ENCODE measurements around the gene ATP8A2. TPM values are rescaled to one million over a fixed set of nuclear protein-coding genes. Genes with fewer than 3 reads are reported as not detected.

ATP8A2 gene
- total RNA-seq, 2 experiments from 2014 or later = 1.6 to 1.7 TPM

DNA sequence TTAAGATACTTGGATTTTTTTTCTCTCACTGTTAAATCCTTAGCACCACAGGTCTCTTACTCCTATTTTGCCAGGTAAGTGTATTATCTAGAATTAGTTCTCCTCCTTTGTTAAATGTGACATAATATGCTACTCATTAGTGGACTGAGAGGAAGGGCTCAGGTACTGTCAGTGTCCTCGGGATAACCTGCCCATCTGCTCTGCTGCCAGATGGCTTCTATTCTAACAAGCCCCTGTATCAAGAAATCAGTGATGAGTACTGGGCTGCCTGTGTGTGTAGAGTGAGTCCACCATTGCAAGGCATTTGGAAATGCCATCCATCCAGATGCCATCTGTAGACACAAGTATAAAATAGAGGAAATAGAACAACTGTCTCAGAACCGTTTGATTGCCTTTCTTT lies 209.6 kb downstream of the ATP8A2 start:
- Mint-ChIP-seq H3K27ac (no peak overlapping the region), H3K4me1 (no peaks in the 10 kb centered on the region), H3K36me3 (no peaks in the 10 kb centered on the region), H3K9me3 (no peaks in the 10 kb centered on the region), H3K27me3 (peaks cover 15% of the 10 kb centered on the region), H3K4me3 (no peak overlapping the region)
- DNase-seq = no peak

GRCh38 chr13:25584087-25584486 lies 212.3 kb downstream of the ATP8A2 start:
- H3K4me1 Mint-ChIP-seq = no peaks in the 10 kb centered on the region
- H3K4me3 Mint-ChIP-seq = no peak overlapping the region
- no peaks in the 10 kb centered on the region for H3K36me3 Mint-ChIP-seq
- no peak overlapping the region for H3K27ac Mint-ChIP-seq
- DNase-seq = no peak
- H3K9me3 Mint-ChIP-seq = no peaks in the 10 kb centered on the region
- peaks cover 21% of the 10 kb centered on the region for H3K27me3 Mint-ChIP-seq

GRCh38 chr13:25585000-25585399 lies 213.2 kb downstream of the ATP8A2 start:
- Mint-ChIP-seq H3K4me1 (no peaks in the 10 kb centered on the region), H3K4me3 (no peak overlapping the region), H3K27me3 (peaks cover 20% of the 10 kb centered on the region), H3K9me3 (no peaks in the 10 kb centered on the region), H3K27ac (no peak overlapping the region), H3K36me3 (no peaks in the 10 kb centered on the region)
- DNase-seq = no peak

DNA sequence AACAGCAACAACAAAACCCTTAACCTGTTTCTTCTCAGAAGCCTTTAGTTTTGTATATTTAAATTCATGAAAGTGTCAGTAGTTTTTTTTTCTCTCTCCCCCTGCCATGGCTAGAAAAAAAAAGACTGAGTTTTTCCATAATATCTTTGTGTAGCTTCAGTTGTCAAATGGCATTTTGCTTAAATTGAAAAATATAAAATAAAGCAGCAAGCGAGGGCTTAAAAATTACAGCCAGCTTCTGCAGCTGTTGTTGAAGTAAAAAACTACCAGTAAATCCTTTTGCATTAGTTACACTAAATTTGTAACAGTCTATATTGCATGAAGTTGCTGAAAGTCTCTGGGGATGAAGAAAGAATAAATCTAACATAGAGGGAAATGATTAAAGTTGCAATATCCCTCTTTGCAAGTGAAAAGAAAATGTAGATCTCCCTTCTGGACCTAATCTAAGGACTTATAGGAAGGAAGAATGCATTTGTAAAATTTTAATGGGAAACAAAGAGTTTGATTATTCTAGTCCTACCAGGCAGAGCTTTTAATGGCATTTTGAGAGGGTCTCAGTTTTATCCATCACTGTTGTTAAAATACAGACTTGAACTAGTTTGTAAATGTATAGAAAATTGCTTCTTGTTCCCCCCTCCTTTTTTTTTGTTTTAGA lies 215.7 kb downstream of the ATP8A2 start:
- Mint-ChIP-seq H3K27ac (no peak overlapping the region), H3K4me1 (no peaks in the 10 kb centered on the region), H3K36me3 (no peaks in the 10 kb centered on the region), H3K9me3 (peaks cover 1% of the 10 kb centered on the region), H3K27me3 (peaks cover 20% of the 10 kb centered on the region), H3K4me3 (no peak overlapping the region)
- DNase-seq = no peak

GRCh38 chr13:25588336-25589060 lies 216.7 kb downstream of the ATP8A2 start:
- no peak for DNase-seq
- H3K36me3 Mint-ChIP-seq = no peaks in the 10 kb centered on the region
- H3K27ac Mint-ChIP-seq = no peak overlapping the region

GRCh38 chr13:25598421-25598820 lies 226.6 kb downstream of the ATP8A2 start:
- Mint-ChIP-seq H3K4me1 (no peaks in the 10 kb centered on the region), H3K4me3 (no peak overlapping the region), H3K27ac (no peak overlapping the region), H3K36me3 (no peaks in the 10 kb centered on the region), H3K27me3 (peaks cover 33% of the 10 kb centered on the region), H3K9me3 (no peaks in the 10 kb centered on the region)
- DNase-seq = no peak

More at GRCh38 chr13:25588336-25589060, 216.7 kb downstream of the ATP8A2 start:
- H3K4me1 Mint-ChIP-seq = no peaks in the 10 kb centered on the region
- H3K4me3 Mint-ChIP-seq = no peak overlapping the region
- peaks cover 1% of the 10 kb centered on the region for H3K9me3 Mint-ChIP-seq
- peaks cover 25% of the 10 kb centered on the region for H3K27me3 Mint-ChIP-seq

DNA sequence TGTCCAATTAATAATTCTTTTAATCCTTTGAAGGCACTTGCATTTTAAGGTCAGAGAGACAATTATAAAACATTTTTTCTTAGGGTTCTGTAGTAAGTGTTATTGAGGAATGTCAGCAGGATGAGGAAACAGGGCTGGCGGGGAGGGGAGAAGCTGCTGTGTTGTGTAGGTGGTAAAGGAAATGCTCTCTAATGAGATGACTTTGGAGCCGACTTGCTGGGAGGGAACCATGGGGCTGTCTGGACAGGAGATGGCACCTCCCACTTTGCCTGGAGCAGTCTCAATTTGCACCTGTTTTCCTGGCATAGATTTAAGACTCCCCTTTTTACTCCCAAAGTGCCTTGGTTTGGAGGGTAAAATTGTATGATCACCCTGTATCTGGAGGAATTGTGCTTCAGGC lies 230.4 kb downstream of the ATP8A2 start:
- Mint-ChIP-seq H3K4me3 (no peak overlapping the region), H3K36me3 (no peaks in the 10 kb centered on the region), H3K27ac (no peak overlapping the region), H3K9me3 (no peaks in the 10 kb centered on the region), H3K4me1 (no peaks in the 10 kb centered on the region), H3K27me3 (peaks cover 25% of the 10 kb centered on the region)
- no peak for DNase-seq

DNA sequence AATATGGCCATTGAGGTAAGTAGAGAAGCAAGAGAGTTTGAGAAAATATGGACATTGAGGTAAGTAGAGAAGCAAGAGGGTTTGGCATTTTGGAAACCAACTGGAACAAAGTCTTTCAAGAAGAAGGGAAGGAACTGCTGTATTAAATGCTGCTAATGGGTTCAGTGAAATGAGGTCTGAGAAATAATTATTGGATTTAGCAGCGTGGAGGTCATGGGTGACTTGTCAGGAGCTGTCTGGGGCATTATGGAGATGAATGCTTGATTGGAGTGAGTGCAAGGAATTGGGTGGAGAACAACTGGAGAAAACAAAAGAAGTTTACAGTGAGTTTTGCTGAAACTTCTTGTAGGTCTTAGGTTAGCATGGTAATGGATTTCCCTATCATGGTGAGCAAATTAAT lies 232.3 kb downstream of the ATP8A2 start:
- Mint-ChIP-seq H3K36me3 (no peaks in the 10 kb centered on the region), H3K27me3 (peaks cover 26% of the 10 kb centered on the region)

DNA sequence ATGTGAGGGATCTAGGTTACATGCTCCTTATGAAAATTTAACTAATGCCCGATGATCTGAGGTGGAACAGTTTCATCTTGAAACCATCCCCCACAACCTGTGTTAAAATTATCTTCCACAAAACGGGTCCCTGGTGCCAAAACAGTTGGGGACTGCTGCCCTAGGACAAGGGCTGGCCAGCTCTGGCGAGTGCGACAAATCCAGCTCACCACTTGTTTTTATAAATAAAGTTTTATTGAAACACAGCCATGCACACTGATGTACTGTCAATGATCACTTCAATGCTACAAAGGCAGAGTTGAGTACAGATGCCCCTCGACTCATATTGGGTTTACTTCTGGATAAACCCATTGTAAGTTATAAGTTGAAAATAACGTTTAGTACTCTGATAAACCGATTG lies 235.3 kb downstream of the ATP8A2 start:
- peaks cover 10% of the 10 kb centered on the region for H3K9me3 Mint-ChIP-seq
- no peak overlapping the region for H3K27ac Mint-ChIP-seq
- no peak overlapping the region for H3K4me3 Mint-ChIP-seq
- no peaks in the 10 kb centered on the region for H3K4me1 Mint-ChIP-seq
- H3K36me3 Mint-ChIP-seq = no peaks in the 10 kb centered on the region
- H3K27me3 Mint-ChIP-seq = peaks cover 41% of the 10 kb centered on the region
- no peak for DNase-seq

More for the DNA sequence above, 232.3 kb downstream of the ATP8A2 start:
- Mint-ChIP-seq H3K4me1 (no peaks in the 10 kb centered on the region), H3K9me3 (no peaks in the 10 kb centered on the region), H3K27ac (no peak overlapping the region), H3K4me3 (no peak overlapping the region)
- DNase-seq = no peak

GRCh38 chr13:25608181-25608580 lies 236.4 kb downstream of the ATP8A2 start:
- DNase-seq = no peak
- Mint-ChIP-seq H3K36me3 (no peaks in the 10 kb centered on the region), H3K27ac (no peak overlapping the region), H3K4me3 (no peak overlapping the region), H3K27me3 (peaks cover 30% of the 10 kb centered on the region), H3K4me1 (no peaks in the 10 kb centered on the region), H3K9me3 (peaks cover 10% of the 10 kb centered on the region)

GRCh38 chr13:25616674-25617073 lies 244.9 kb downstream of the ATP8A2 start:
- DNase-seq = no peak
- Mint-ChIP-seq H3K27me3 (peaks cover 39% of the 10 kb centered on the region), H3K36me3 (peaks cover 1% of the 10 kb centered on the region), H3K4me3 (no peak overlapping the region), H3K9me3 (no peaks in the 10 kb centered on the region), H3K4me1 (no peaks in the 10 kb centered on the region), H3K27ac (no peak overlapping the region)

- Mint-ChIP-seq H3K36me3 (no peaks in the 10 kb centered on the region), H3K4me3 (no peak overlapping the region), H3K4me1 (no peaks in the 10 kb centered on the region), H3K27ac (no peak overlapping the region), H3K9me3 (no peaks in the 10 kb centered on the region), H3K27me3 (peaks cover 28% of the 10 kb centered on the region)
- no peak for DNase-seq
Observed at GRCh38 chr13:25619897-25620296, 248.1 kb downstream of the ATP8A2 start.

DNA sequence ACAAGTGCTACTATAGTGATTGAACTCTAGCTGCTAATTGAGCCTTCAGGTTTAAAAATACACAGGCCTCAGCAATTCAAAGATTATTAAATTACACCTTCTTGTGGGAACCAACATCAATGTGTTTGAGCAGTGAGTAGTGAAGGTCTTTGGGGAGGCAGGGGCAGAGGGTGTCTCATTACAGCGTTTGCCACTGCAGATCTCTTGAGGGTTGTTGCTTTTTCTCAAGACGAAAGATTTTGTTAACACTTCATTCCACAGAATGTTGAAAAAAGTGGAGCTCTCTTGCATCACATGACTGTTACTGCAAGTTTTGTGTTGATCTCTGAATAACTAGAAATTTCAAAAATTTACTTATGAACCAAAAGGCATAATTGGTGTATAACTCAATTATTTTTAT lies 253.6 kb downstream of the ATP8A2 start:
- Mint-ChIP-seq H3K4me1 (no peaks in the 10 kb centered on the region), H3K9me3 (peaks cover 7% of the 10 kb centered on the region), H3K36me3 (no peaks in the 10 kb centered on the region), H3K27ac (no peak overlapping the region), H3K27me3 (peaks cover 3% of the 10 kb centered on the region), H3K4me3 (no peak overlapping the region)
- DNase-seq = no peak

DNA sequence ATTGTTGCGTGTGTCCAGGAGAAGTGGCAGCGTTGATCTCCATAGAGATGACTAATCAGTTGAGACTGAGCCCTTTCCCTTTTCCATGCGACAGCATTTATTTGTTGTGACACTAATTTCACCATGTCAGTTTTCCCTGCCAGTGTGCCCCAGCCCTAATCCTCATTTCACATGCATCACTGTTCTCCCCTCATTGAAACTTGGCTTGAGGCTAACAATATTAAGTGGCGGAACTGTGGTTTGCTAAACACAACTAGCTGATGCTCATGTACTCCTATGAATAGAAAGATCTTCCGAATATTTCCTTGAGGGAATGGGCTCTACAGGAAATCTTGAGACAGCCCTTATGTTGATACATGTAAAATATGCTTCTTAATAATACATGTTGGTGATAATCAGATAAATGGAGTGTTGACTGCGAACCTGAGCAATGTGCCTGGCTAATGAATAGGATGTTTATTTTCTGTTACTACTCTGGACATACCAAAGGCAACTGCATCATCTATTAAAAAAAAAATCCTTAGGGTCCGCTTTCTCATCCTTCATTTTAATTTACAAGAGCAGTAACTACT lies 258.6 kb downstream of the ATP8A2 start:
- H3K4me1 Mint-ChIP-seq = no peaks in the 10 kb centered on the region
- H3K4me3 Mint-ChIP-seq = no peak overlapping the region
- DNase-seq = no peak
- no peak overlapping the region for H3K27ac Mint-ChIP-seq
- peaks cover 3% of the 10 kb centered on the region for H3K27me3 Mint-ChIP-seq
- H3K36me3 Mint-ChIP-seq = no peaks in the 10 kb centered on the region
- peaks cover 7% of the 10 kb centered on the region for H3K9me3 Mint-ChIP-seq

DNA sequence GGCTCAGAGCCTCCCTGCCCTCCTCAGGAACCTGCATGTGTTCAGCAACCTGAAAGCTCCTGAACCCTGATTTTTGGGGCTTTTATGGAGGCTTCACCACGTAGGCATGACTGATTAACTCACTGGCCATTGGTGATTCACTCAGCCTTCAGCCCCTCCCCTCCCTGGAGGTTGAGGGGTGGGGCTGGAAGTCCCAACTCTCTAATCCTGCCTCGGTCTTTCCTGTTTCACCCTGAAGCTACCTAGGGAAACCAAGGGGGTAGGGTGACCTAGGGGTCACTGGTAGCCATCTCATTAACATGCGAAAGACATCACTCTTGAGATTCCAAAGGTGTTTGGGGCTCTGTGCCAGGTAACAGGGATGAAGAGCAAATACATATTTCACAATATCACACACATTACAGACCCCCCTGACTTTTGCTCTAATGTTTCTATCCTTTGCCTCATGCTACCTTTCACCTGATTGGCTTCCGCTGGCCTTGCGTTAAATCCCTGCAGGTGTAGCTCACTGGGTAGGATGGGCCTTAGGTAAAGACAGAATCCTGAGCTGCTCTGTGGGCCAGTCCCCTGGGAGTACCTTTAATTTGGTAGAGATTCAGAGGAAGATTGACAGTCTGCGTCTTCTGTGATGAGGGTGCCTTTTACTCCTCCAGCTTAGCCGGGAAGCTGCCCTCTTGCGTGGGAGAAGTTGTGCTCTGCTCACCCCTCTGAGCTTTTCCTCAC lies 260.6 kb downstream of the ATP8A2 start:
- H3K27ac Mint-ChIP-seq = no peak overlapping the region
- no peaks in the 10 kb centered on the region for H3K9me3 Mint-ChIP-seq
- no peak for DNase-seq
- peaks cover 5% of the 10 kb centered on the region for H3K27me3 Mint-ChIP-seq
- no peak overlapping the region for H3K4me3 Mint-ChIP-seq
- no peaks in the 10 kb centered on the region for H3K4me1 Mint-ChIP-seq
- no peaks in the 10 kb centered on the region for H3K36me3 Mint-ChIP-seq

Measured in activated naive CD8-positive, alpha-beta T cell treated with anti-CD3 and anti-CD28 coated beads for 36 hours (primary cell).